ENCODE data around the gene CD244.

- TF ChIP-seq CTCF (IDR thresholded peaks at IDR 0.05) (no peak), POLR2AphosphoS5 (IDR thresholded peaks at IDR 0.05) (no peak), POLR2A (IDR thresholded peaks at IDR 0.05) (no peak)
These were observed 9.7 kb downstream of the CD244 start for GRCh38 chr1:160853014-160853413.
